OCI-LY7 (cell line): ENCODE results near the gene UFSP2.

Experiments
- EZH2phosphoT487 ChIP-seq: fragments of 200-600 bp; sonication (generic); IDR thresholded peaks from 2 replicates; pipeline ENCODE4 v1.6.1; 2018; ENCODE audit warnings: low read depth, borderline replicate concordance, mild to moderate bottlenecking, mixed run types, antibody characterized with exemption, low read length, moderate library complexity, mixed read lengths
- TF ChIP-seq, protein P1 (sequence below): fragments of 200-600 bp; sonication (generic); conservative IDR thresholded peaks from 2 replicates; pipeline ENCODE4 v1.5.1; 2014; ENCODE audit warnings: mild to moderate bottlenecking, antibody characterized with exemption, low read length, moderate library complexity, mixed read lengths

DNA sequence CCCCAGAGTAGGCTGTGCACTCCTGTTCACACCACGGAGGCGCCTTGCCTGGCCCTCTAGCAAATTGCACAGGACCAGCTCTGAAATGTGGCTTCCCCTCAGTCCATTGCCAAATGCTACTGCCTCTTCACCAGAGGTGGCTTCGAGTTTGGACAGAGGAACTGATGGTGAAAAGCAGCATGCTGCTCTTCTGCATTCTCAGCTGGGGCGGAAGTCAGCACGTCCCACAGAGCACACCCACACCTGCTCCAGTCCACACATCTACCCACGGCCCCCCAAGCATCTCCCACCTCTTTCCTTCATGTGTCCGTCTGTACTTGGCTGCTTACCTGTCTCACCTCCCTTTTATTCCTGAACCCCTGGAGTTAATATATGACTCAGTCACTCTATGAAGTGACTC, 73.6 kb downstream of the UFSP2 start:
- TF ChIP-seq, protein P1, sequence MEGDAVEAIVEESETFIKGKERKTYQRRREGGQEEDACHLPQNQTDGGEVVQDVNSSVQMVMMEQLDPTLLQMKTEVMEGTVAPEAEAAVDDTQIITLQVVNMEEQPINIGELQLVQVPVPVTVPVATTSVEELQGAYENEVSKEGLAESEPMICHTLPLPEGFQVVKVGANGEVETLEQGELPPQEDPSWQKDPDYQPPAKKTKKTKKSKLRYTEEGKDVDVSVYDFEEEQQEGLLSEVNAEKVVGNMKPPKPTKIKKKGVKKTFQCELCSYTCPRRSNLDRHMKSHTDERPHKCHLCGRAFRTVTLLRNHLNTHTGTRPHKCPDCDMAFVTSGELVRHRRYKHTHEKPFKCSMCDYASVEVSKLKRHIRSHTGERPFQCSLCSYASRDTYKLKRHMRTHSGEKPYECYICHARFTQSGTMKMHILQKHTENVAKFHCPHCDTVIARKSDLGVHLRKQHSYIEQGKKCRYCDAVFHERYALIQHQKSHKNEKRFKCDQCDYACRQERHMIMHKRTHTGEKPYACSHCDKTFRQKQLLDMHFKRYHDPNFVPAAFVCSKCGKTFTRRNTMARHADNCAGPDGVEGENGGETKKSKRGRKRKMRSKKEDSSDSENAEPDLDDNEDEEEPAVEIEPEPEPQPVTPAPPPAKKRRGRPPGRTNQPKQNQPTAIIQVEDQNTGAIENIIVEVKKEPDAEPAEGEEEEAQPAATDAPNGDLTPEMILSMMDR, result no peak
- TF ChIP-seq EZH2phosphoT487, result no peak
